Activated CD4-positive, alpha-beta T cell treated with anti-CD3 and anti-CD28 coated beads, Interleukin-2, amount 10 ng/mL, durations not matched to agents 7 days and 5 days (primary cell): Measurements from ENCODE around the gene OBSCN. TPM values are rescaled to one million over a fixed set of nuclear protein-coding genes. Genes with fewer than 3 reads are reported as not detected.

Source experiments
- CTCF ChIA-PET: fragments of 350-600 bp; sonication (Branson Sonifier 250); formaldehyde crosslinking; loops from one replicate; lab custom pipeline; 2021; ENCODE audit warnings: antibody characterized with exemption; lab: Charles Lee
- POLR2A ChIA-PET: fragments of 350-600 bp; sonication (Branson Sonifier 250); formaldehyde crosslinking; loops from one replicate; lab custom pipeline; 2021; ENCODE audit warnings: antibody characterized with exemption; lab: Charles Lee
- DNase-seq: peaks from one replicate; pipeline ENCODE4 v3.0.0-alpha.2; 2020
- H3K27ac Mint-ChIP-seq: one replicate; pipeline ENCODE4 v1.8.0; 2021; ENCODE audit warnings: mild to moderate bottlenecking, moderate library complexity, mixed read lengths
- H3K27me3 Mint-ChIP-seq: one replicate; pipeline ENCODE4 v1.8.0; 2021; ENCODE audit warnings: mixed read lengths
- H3K36me3 Mint-ChIP-seq: one replicate; pipeline ENCODE4 v1.8.0; 2021; ENCODE audit warnings: low read depth, mixed read lengths
- H3K4me1 Mint-ChIP-seq: one replicate; pipeline ENCODE4 v1.8.0; 2021; ENCODE audit warnings: mixed read lengths
- H3K4me3 Mint-ChIP-seq: one replicate; pipeline ENCODE4 v1.8.0; 2021; ENCODE audit warnings: mild to moderate bottlenecking, moderate library complexity, mixed read lengths
- H3K9me3 Mint-ChIP-seq: one replicate; pipeline ENCODE4 v1.8.0; 2021; ENCODE audit warnings: mixed read lengths
- total RNA-seq, 2 experiments: library from RNA; stranded (reverse); gene quantifications; one replicate each; pipeline ENCODE4 v1.2.3, GENCODE V29; 2021

OBSCN gene
- total RNA-seq, 2 experiments from 2014 or later: 13.8 to 21.8 TPM

DNA sequence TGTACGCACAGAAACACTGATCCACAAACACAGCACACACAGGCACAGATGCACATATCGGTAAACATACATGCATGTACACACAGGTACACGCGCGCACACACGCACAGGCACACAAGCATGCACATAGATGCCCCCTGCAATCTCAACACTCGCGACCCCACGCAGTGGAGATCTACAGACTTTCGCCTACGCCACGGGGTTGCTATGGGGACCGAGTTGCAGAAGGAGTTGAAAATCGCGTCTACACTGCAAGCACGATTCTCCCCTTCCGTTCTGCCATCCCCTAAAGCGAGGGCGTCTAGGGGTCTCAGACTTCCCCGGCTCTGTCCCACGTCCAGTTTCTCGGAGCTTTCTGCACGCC is 208.0 kb downstream of the OBSCN start:
- Mint-ChIP-seq H3K27ac (no peak overlapping the region), H3K36me3 (peaks cover 5% of the 10 kb centered on the region), H3K4me3 (peak overlapping the region; percentile 58), H3K27me3 (peaks cover 35% of the 10 kb centered on the region), H3K9me3 (no peaks in the 10 kb centered on the region), H3K4me1 (peaks cover 26% of the 10 kb centered on the region)
- no peak for DNase-seq
- ChIA-PET CTCF (no interaction called here), POLR2A (no interaction called here)

DNA sequence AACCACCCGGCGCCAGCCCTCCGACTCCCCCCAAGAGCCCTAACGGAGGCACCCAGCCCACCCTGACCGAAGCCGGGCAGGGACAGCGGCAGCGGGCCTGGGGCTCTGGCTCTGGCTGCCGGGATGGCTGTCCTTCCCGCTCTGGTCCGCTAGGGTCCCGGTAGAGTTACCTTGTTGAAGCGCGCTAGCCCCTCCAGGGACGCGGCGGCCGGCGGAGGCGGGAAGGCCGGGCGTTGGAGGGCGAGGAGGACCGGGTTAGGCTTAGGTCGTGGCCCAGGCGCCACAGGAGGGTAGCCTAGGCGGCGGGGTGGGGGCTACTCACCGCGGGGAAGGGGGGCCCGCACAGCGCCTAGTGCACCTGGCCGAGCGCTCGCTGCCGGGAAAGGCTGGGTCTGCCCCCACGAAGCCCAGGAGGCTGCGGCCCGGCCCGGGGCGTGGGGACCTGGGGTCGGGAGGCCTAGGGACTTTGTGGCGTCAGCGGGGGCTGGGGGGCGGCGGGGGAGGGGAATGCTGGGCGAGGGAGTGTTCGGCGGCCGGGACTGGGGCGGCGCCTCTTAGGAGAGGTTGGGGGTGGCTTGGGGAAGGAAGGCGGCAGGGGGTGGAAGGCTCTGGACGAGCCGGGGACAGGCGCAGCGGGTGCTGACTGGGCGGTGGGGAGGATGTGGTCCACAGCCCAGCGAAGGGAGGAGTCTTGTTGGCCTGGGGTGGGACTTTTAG is 208.5 kb downstream of the OBSCN start, which contains the start of gene TRIM17:
Gene TRIM17 (minus strand): TSS at position 645 of the 717 bp plus-strand sequence. CDS start 1,789 bp downstream, outside the sequence.
- no peaks in the 10 kb centered on the region for H3K9me3 Mint-ChIP-seq
- H3K4me3 Mint-ChIP-seq: peak within 1 kb of the TSS; percentile 66
- H3K4me1 Mint-ChIP-seq: peaks cover 32% of the 10 kb centered on the region
- CTCF ChIA-PET: no interaction called here
- peak; percentile 44 for DNase-seq
- H3K27me3 Mint-ChIP-seq: peaks cover 35% of the 10 kb centered on the region
- POLR2A ChIA-PET: no interaction called here
- peak within 1 kb of the TSS; percentile 66 for H3K27ac Mint-ChIP-seq
- H3K36me3 Mint-ChIP-seq: peaks cover 6% of the 10 kb centered on the region

GRCh38 chr1:228417061-228417460 is 209.2 kb downstream of the OBSCN start:
- peak overlapping the region; percentile 66 for H3K4me3 Mint-ChIP-seq
- H3K27ac Mint-ChIP-seq: no peak overlapping the region
- H3K4me1 Mint-ChIP-seq: peaks cover 34% of the 10 kb centered on the region
- ChIA-PET CTCF (no interaction called here), POLR2A (no interaction called here)
- H3K9me3 Mint-ChIP-seq: no peaks in the 10 kb centered on the region
- peaks cover 7% of the 10 kb centered on the region for H3K36me3 Mint-ChIP-seq
- peaks cover 35% of the 10 kb centered on the region for H3K27me3 Mint-ChIP-seq
- no peak for DNase-seq

DNA sequence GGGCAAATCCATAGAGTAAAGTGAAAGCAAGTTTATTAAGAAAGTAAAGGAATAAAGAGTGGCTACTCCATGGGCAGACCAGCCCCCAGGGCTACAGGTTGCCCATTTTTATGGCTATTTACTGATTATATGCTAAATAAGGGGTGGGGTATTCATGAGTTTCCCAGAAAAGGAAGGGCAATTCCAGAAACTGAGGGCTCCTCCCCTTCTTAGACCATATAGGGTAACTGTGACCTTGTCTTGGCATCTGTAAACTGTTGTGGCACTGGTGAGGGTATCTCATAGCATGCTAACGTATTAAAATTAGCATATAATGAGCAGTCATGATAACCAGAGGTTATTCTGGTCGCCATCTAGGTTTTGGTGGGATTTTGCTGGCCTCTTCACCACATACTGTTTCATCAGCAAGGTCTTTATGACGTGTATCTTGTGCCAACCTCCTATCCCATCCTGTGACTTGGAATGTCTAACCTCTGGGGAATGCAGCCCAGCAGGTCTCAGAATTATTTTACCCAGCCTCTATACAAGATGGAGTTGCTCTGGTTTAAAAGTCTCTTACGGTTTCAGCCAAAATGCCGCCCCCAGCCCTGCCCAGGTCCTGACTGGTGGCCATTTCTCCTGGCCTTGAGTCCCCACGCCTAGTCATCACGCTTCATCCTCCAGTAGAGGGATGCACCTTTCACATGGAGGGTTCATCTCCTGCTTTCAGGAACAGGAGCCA is 209.8 kb downstream of the OBSCN start:
- no peaks in the 10 kb centered on the region for H3K9me3 Mint-ChIP-seq

GRCh38 chr1:228420968-228421826 is 213.4 kb downstream of the OBSCN start:
- H3K4me1 Mint-ChIP-seq: peaks cover 20% of the 10 kb centered on the region
- ChIA-PET CTCF (interaction anchor here (0.9 to 1.6 kb wide), 2 partner anchors 9 to 14 kb away, joined by 3 to 5 read pairs; no protein-coding TSS in a partner anchor), POLR2A (no interaction called here)
- peaks cover 23% of the 10 kb centered on the region for H3K27me3 Mint-ChIP-seq
- no peak overlapping the region for H3K4me3 Mint-ChIP-seq
- no peaks in the 10 kb centered on the region for H3K9me3 Mint-ChIP-seq
- DNase-seq: no peak
- peaks cover 2% of the 10 kb centered on the region for H3K36me3 Mint-ChIP-seq
- H3K27ac Mint-ChIP-seq: no peak overlapping the region

More for the DNA sequence above, 209.8 kb downstream of the OBSCN start:
- Mint-ChIP-seq H3K4me3 (no peak overlapping the region), H3K4me1 (peaks cover 34% of the 10 kb centered on the region), H3K27me3 (peaks cover 35% of the 10 kb centered on the region), H3K36me3 (peaks cover 7% of the 10 kb centered on the region), H3K27ac (no peak overlapping the region)
- no peak for DNase-seq
- POLR2A ChIA-PET: no interaction called here
- CTCF ChIA-PET: no interaction called here

GRCh38 chr1:228423404-228424053 is 215.7 kb downstream of the OBSCN start:
- H3K4me3 Mint-ChIP-seq: no peak overlapping the region
- no peak for DNase-seq
- no peak overlapping the region for H3K27ac Mint-ChIP-seq
- no peaks in the 10 kb centered on the region for H3K9me3 Mint-ChIP-seq
- H3K36me3 Mint-ChIP-seq: peaks cover 2% of the 10 kb centered on the region
- H3K4me1 Mint-ChIP-seq: peaks cover 8% of the 10 kb centered on the region
- POLR2A ChIA-PET: interaction anchor here (0.6 to 0.7 kb wide), 2 partner anchors 17 to 793 kb away, joined by 3 read pairs; partner anchors contain the start of gene TRIM11
- CTCF ChIA-PET: interaction anchor here (1.5 to 1.6 kb wide), 4 partner anchors 8 to 63 kb away, joined by 3 to 6 read pairs (median 4); no protein-coding TSS in a partner anchor
- H3K27me3 Mint-ChIP-seq: peaks cover 7% of the 10 kb centered on the region

DNA sequence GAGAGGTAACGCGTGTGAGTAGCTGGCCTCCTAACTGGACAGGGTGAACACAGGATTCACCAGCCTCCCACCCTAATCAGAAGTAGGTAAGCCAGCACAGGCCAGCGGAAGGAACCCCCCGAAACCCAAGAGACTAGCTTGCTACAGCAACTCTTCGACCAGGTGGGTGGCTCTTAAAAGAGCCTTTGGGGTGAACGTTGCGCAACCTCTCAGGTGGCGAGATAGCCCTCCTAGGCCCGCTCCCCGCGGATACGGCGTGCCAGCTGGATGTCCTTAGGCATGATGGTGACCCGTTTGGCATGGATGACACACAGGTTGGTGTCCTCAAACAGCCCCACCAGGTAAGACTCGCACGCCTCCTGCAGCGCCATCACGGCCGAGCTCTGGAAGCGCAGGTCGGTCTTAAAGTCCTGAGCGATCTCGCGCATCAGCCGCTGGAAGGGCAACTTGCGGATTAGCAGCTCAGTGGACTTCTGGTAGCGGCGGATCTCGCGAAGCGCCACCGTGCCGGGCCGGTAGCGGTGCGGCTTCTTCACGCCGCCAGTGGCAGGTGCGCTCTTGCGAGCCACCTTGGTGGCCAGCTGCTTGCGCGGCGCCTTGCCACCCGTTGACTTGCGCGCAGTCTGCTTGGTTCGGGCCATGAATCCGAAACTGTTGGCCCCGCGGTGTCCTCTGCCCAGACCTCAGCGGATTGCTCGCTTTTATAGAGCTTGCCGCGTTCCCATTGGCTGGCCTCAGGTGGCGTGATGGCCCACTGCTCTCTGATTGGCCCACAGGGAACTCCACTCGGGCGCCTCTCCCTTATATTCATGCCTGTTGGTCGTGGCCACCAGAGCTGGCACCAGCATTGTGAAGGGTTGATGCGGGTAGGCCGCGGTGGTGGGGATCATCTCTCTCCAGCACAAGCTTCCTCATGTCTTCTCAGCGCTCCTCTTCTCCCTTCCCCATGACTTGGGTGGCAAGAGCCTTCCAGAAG is 217.1 kb downstream of the OBSCN start:
- POLR2A ChIA-PET: no interaction called here
- Mint-ChIP-seq H3K9me3 (no peaks in the 10 kb centered on the region), H3K36me3 (peaks cover 2% of the 10 kb centered on the region), H3K27me3 (peaks cover 2% of the 10 kb centered on the region), H3K4me3 (no peak overlapping the region), H3K4me1 (peaks cover 8% of the 10 kb centered on the region), H3K27ac (no peak overlapping the region)
- CTCF ChIA-PET: interaction anchor here (1.3 kb wide), 1 partner anchor 21 kb away, joined by 3 read pairs; no protein-coding TSS in a partner anchor
- no peak for DNase-seq

DNA sequence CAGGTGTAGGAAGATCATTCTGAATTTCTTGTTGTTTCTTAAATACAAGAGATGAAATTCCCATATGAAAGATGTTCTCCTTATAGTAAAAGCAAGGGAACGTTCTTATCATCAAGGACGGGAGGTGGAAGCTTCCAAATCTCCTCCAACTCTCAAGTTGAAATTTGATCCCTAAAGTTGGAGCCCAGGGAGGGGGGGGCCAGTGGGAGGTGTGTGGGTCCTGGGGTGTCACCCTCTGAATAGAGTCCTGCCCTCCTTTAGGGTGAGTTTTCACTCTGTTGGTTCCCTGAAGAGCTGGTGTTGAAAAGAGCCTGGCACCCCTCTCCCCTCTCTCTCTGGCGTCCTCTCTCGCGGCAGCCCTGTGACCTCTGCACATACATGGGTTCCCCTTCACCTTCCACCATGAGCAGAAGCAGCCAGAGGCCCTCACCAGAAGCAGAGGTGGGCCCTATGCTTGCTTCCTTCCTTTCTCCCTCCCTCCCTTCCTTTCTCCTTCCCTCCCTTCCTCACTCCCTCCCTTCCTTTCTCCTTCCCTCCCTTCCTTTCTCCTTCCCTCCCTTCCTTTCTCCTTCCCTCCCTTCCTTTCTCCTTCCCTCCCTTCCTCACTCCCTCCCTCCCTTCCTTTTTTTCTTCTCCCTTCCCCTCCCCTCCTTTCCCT is 218.8 kb downstream of the OBSCN start:
- Mint-ChIP-seq H3K4me3 (no peak overlapping the region), H3K4me1 (no peaks in the 10 kb centered on the region), H3K36me3 (no peaks in the 10 kb centered on the region), H3K27ac (no peak overlapping the region), H3K9me3 (no peaks in the 10 kb centered on the region), H3K27me3 (peaks cover 8% of the 10 kb centered on the region)
- no peak for DNase-seq
- ChIA-PET POLR2A (no interaction called here), CTCF (interaction anchor here (0.6 kb wide), 1 partner anchor 101 kb away, joined by 3 read pairs; no protein-coding TSS in a partner anchor)

- Mint-ChIP-seq H3K27ac (no peak overlapping the region), H3K4me1 (no peaks in the 10 kb centered on the region), H3K9me3 (no peaks in the 10 kb centered on the region), H3K36me3 (no peaks in the 10 kb centered on the region), H3K27me3 (peaks cover 15% of the 10 kb centered on the region), H3K4me3 (no peak overlapping the region)
- no peak for DNase-seq
- CTCF ChIA-PET: no interaction called here
- POLR2A ChIA-PET: no interaction called here
These were observed 220.6 kb downstream of the OBSCN start for GRCh38 chr1:228428412-228428811.
